Ovary (tissue), 3 donors: ENCODE results near the gene REEP6.

ENCODE experiments used
- CTCF ChIP-seq, 3 donors: fragments of 450-650 bp in 2 of 3; fragments of 200-600 bp in 1 of 3; IDR thresholded peaks; one replicate each; pipeline versions ENCODE4 v1.5.1 to v1.8.0; 2016 to 2022; ENCODE audit warnings: antibody characterized with exemption in 3 of 3, mild to moderate bottlenecking in 1 of 3
- EP300 ChIP-seq: sonication (generic); formaldehyde crosslinking; IDR thresholded peaks from one replicate; pipeline ENCODE4 v1.6.1; 2017; ENCODE audit warnings: antibody characterized with exemption
- POLR2A ChIP-seq: fragments of 450-650 bp; IDR thresholded peaks from one replicate; pipeline ENCODE4 v1.6.1; 2017; ENCODE audit warnings: antibody characterized with exemption, mild to moderate bottlenecking, moderate library complexity
- donor health status: DM: no; HTN: no; CAD: no.

DNA sequence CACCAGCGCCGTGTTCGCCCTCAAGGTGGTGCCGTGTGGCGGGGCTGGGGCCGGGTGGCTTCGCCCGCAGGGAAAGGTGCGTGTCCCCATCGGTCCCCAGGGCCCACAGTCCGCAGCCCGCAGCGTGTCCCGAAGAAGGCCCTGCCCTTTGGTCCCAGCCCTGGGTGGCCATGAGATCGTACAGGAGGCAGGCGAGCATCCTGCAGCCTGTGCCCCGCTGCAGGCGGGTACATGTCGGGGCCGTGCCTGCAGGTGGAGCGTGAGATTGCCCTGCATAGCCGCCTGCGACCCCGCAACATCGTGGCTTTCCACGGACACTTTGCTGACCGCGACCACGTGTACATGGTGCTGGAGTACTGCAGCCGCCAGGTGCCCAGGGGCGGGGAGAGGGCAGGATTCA, 34.4 kb downstream of the REEP6 start:
- TF ChIP-seq CTCF (IDR thresholded peaks at IDR 0.05) (no peak), POLR2A (no peak), EP300 (no peak)
